GM11168 (cell line): ENCODE results near the gene VENTX.
"Not testable (repeated sequence)": the region's sequence is repeated elsewhere in the genome, so short reads cannot be mapped to it uniquely, and the experiment has no call there.

Source experiments
- in situ Hi-C: fragments of 300-500 bp; cut with MboI; formaldehyde crosslinking; loops from one replicate; pipeline ENCODE4 v1.12.0; 2022; ENCODE audit warnings: low sequenced_read_pairs; ENCODE audit not compliant: unreplicated experiment

VENTX gene

DNA sequence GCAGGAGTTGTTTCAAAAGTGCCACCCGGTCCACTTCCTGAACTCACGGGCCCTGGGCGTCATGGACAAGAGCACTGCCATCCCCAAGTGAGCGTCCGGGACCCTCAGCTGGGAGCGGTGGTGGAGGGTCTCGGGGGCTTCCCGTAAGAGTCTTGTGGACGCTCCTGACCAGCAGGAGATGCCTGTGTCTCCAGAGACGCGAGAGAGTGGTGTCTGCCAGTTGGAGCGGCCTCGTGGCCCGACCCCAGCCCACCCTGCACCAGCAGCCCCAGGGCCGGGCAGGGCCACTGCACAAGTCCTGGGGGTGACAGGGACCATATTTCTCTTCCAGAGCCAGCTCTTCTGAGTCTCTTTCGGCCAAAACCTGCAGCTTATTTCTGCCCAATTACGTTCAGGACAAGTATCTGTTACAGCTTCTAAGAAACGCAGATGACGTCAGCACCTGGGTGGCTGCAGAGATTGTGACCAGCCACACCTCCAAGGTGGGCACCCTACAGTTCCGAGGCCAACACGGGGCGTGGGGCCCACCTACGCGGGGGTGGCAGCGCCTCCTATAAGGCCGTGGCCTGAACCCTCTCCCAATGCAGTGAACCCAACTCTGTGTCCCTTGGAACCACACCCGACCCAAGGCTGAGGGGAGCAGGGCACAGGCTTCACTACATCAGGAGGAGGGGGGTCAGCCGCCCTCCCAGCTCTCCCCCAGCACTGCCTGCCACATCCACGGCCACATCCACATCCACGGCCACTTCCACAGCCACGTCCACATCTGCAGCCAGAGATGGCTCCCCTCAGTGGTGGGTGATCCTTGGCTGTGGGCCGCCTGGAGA lies 23.8 kb upstream of the VENTX start:
- in situ Hi-C loops, result no loop called here

DNA sequence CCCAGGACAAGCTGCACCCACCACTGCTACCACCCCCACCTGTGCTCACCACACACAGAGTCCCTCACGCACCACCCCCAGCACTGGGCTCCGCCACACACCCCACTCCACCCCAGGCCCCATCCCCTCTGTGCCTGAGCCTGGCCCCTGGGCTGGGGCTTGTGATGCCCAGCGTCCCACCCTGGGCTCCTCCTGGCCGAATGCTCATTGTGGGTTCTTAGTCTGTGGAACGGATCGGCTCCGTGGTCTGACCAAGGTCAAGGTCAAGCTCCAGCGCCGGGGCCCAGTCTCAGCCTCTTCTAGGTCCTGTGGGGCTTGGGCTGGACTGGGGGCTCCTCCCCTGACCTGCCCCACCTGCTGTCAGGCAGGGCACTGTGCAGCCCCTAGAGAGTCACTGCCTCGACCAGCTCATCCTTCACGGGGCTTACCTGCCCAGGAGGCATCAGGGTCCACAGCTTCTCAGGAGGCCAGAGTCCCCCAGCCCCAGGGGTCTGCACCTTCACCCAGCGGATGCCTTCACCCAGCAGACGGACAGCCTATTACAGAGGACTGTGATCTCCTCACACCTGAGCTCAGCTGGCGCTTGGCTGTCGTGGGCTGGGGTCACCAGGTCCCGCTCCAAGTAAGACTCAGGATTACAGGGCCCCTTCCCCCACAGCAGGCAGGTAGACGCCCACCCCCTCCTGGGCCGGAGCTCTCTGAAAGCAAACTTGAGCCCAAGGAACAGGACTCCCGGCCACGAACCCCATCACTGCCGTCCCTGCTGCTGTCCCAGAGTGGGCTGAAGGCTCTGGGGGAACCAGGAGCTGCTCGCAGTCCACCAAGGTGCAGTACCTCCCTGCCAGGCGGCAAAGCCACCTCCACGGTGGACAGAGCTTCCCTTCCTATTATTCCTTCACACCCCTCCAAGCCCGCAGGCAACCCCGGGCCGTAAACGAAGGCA lies 22.9 kb upstream of the VENTX start:
- in situ Hi-C loops, result no loop called here

DNA sequence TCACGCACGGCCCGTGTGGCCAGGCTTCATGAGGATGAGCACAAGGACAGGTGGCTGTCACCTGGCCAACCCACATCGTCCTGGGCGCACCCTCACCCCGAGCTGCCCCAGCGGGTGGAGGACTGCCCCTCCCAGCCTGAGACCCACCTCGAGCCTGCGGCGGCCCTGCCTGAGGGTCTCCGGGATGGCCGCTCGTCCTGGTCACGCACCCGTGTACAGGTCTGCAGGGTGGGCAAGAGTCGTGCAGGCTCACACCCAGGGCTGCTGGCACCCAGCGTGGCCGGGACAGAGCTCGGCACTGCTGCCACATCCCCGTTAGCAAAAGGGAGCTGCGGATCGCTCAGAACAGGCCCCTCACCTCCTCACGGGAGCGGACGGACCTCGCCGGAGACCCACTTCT lies 22.1 kb upstream of the VENTX start:
- in situ Hi-C loops, result no loop called here

DNA sequence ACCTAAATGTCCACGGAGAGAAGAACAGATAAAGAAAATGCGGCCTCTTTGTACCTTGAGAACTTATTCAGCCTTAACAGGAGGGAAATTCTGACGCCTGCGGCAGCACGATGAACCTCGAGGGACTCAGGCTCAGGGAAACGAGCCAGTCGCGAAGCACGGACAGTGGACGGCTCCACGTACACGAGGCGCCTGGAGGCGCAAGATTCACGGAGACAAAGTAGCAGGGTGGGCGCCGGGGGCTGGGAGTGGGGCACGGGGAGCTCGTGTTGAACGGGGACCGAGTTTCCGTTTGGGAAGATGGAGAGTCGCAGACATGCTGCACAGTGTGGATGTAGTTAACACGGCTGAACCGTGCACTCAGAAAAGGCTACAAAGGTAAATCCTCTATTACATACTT lies 20.9 kb upstream of the VENTX start:
- in situ Hi-C loops, result no loop called here

DNA sequence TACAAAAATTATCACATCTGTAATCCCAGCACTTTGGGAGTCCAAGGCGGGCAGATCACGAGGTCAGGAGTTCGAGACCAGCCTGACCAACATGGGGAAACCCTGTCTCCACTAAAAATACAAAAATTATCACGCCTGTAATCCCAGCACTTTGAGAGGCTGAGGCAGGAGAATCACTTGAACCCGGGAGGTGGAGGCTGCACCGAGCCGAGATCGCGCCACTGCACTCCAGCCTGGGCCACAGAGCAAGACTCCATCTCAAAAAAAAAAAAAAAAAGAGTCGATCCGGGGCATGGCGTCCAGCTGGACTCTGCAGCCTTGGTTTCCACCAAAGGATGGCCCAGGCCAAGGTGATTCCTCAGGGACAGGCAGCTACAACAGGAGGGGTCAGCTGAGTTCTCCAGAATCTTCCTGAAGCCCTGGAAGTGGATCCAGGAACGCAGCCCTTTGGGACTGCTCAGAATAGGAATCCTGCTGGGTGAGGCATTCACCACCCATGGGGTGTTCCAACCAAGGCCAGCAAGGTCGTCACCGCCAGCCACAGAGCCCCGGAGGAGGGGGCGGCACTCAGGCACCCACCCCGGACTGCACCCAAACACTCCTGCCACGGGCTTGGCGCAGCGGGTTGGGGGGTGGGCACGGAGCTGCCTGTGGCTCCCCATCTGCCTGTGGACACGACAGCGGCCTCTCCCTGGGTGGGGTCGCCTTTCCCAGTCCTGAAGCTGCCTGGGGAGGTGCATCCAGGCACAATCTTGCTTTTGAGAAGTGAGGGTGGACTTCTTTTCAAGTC lies 19.7 kb upstream of the VENTX start:
- in situ Hi-C loops, result no loop called here

DNA sequence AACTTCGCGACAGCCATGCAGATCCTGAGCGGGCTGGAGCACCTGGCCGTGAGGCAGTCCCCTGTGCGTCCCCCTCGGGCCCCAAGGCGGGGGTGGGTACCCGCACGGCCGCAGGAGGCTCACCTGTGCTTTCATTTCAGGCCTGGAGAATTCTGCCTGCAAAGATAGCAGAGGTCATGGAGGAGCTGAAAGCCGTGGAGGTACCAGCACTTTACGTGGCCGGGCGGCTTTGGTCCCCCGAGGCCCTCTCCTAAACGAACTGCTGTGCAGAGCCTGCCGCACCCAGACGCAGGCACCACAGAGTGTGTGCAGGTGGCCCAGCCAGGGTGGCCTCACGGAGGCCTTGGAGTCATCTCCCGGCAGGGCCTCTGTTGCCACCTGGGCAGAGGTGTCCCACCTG lies 18.8 kb upstream of the VENTX start:
- in situ Hi-C loops, result no loop called here

DNA sequence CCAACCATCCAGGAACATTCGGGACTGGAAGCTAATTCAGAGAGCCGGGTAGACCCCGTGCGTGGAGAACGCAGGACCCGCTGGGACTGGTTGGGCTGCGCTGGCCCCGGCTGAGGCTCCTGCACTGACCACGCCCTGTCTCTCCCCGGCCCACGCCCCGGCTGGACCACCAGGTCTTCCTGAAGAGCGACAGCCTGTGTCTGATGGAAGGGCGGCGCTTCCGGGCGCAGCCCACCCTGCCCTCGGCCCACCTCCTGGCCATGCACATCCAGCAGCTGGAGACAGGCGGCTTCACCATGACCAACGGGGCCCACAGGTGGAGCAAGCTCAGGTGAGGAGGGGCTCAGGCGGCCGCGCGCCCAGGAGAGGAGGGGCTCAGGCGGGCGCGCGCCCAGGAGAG lies 17.9 kb upstream of the VENTX start:
- in situ Hi-C loops, result no loop called here

DNA sequence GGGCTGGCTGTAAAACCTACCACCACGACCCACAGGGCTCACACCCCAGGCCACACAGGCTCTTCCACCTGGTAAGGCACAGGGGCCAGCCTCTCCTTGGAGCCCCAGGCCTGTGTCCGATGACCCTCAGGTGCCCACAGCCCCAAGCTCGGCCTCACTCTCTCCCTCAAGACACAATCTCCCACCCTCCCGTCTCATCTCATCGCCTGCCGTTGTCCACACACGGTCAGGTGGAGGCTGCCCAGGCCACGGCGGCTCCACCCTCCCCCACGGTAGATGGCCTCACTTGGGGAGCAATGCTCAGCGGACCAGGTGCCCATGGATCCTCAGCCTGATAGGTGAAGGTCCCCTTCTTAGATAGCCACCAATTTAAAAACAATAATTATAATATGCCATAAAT lies 16.3 kb upstream of the VENTX start:
- in situ Hi-C loops, result no loop called here

DNA sequence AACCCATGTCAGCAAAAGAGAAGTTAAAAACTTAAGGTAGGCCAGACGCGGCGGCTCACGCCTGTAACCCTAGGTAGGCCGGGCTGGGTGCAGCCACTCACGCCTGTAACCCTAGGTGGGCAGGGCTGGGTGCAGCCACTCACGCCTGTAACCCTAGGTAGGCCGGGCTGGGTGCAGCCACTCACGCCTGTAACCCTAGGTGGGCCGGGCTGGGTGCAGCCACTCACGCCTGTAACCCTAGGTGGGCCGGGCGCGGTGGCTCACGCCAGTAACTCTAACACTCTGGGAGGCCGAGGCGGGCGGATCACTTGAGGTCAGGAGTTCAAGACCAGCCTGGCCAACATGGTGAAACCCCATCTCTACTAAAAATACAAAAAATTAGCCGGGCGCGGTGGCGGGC lies 15.9 kb upstream of the VENTX start:
- in situ Hi-C loops, result not testable (repeated sequence)

DNA sequence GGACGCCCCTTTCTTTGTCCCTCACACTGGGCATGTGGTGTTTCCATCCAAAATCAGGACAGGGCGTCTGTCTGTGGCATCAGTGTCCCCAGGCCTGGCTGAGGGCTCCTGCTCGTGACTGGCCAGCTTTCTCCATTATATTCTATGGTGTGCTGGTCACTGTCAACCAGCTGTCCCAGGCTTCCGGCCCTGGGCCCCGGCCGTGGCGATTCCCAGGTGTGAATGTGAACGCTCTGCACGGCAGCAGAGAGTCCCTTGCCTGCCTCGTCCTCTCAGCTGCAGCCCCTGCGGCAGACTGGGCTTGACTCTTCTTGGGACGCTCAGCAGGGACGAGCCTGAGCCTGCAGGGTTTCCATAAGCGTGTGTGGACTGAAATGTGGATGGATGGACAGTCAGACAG lies 13.6 kb upstream of the VENTX start:
- in situ Hi-C loops, result no loop called here

DNA sequence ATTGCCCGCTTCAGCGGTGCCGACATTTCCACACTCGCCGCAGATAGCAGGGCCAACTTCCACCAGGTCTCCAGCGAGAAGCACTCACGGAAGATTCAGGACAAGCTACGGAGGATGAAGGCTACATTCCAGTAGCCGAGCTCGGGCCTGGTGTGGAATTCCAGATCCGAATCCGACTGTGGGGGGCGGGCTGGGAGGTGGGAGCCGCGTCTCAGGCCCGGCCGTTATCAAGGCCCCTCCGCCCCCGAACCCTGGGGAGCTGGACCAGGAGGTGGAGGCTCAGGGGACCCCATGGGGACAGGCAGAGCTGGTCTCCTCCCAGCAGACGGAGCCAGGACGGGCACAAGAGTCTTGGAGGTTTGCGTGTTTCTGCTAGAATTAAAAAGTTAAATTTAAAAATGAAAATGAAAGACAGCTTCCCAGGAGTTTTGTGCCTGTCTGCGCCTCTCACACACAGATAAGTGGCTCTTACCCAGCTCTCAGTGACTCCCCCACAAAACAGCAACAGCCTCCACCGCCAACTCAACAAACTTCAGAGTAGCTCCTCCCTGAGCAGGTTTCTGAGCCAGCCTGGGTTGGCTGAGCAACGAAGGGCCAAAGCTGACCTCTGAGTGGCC lies 12.8 kb upstream of the VENTX start:
- in situ Hi-C loops, result no loop called here

DNA sequence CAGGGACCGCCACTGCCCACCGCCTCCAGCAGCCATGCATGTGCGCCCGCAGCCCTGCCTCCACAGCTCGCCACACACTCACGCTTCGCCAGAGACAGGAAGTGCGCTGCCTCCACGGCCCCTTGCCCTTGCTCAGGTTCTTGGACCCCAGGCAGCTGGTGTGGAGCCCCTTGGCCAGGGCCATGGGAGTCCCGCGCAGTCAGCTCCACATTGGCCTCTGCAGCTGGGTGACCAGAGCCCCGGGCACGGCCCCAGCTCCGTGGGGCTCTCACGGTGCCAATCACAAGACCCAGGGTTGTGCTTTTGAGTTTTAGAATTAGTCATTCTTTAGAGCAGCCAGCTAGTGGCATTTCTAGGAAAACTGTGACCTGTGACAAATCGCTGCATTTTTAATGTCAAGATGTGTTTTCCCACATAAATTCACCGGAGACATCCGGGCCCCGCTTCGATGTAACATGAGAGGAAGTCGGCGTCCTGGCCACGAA lies 11.9 kb upstream of the VENTX start:
- in situ Hi-C loops, result no loop called here

DNA sequence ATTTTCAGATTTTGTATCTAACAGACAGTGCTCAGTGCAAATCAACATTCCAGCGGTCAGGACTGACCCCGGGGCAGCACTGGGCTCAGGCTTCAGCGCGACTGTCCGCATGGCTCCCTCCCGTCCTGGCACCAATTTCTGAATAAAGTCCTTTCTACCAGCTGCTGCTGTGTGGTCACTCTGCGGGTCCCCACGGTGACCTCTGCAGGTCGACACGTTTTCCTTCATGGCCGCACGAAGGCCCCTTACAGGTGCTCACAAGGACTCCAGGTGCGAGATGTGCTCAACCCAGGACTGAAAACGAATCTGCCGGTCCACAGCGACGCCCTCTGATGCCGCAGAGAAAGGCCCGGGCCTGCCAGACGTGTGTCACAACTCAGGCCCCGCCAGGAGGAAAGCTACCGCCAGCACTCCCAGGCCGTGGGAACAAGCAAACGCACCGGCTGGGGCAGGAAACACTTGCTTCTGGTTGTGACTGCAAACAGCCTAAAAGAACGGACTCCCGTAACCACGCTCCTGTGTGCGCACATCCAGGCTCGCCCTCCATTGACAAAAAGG lies 11.3 kb upstream of the VENTX start:
- in situ Hi-C loops, result no loop called here

DNA sequence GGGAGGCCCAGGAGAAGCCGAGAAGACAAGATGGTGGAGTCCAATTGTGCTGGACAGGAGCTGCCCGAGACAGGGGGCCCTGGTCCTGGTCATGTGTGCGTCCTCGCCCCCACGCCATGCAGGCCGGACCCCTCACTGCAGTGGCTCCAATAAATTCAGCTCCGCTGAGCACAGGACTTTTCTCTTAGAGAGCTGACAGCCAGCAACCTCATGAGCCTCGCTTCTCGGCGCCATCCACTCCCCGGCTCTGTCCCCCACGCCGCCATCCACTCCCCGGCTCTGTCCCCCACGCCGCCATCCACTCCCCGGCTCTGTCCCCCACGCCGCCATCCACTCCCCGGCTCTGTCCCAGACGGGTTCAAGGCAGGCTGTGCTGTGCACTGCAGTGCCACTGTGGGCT lies 10.4 kb upstream of the VENTX start:
- in situ Hi-C loops, result no loop called here

DNA sequence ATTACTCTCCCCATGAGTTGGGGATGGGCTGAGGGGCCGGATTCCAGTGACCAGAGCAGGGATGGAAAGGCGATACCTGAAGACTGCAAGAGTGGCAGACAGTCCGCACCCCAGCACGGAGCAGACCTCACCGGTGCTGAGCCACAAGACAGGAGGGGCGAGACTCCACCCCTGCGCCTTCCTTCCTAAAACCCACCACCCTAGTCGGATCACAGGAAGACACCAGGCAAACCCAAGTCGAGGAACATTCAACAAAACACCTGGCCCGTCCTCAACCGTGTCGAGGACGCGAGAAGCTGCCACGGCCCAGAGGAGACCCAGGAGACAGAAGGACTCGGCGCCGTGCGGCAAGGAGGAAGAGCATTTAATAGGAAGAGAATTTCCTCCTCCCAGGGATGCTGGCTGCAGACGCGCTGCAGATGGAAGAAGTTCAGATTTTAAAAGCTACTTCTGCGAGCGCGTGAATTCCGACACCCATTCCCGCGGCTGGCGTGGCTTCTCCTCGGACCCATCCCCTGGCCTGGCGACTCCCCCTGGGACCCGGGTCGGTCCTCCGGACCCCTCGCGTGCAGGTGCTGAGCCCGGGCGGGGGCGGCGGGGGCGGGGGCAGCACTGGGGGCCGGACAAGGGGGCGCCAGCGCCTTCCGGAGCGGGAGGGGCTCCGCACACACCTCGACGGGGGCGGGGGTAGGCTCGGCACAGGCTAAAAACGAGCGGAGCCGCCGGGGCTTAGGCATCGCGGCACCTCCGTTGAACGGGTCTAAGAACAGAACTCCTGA lies 8.2 kb upstream of the VENTX start:
- in situ Hi-C loops, result loop anchor here (10.0 kb wide), 1 partner anchor 85 kb away; no protein-coding TSS in a partner anchor

DNA sequence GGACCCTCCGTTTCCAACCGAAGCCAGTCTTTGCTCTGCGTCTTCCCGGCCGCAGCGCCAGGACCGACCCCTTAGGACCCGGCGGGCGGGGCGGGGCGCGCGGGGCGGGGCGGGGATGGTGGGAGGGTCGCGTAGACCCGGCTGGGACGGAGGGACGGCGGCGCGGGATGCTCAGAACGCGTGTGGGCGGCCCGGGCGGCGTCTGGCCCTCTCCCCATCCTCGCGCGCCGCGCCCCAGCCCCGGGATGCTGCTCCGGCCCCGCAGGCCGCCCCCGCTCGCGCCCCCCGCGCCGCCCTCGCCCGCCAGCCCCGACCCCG lies 7.7 kb upstream of the VENTX start, which contains the start of gene UTF1:
Gene UTF1, plus strand, starts transcription at position 174 of the 318 bp plus-strand sequence. Its CDS starts 72 bp downstream, at position 246.
- in situ Hi-C loops, result loop anchor here (10.0 kb wide), 1 partner anchor 85 kb away; no protein-coding TSS in a partner anchor

DNA sequence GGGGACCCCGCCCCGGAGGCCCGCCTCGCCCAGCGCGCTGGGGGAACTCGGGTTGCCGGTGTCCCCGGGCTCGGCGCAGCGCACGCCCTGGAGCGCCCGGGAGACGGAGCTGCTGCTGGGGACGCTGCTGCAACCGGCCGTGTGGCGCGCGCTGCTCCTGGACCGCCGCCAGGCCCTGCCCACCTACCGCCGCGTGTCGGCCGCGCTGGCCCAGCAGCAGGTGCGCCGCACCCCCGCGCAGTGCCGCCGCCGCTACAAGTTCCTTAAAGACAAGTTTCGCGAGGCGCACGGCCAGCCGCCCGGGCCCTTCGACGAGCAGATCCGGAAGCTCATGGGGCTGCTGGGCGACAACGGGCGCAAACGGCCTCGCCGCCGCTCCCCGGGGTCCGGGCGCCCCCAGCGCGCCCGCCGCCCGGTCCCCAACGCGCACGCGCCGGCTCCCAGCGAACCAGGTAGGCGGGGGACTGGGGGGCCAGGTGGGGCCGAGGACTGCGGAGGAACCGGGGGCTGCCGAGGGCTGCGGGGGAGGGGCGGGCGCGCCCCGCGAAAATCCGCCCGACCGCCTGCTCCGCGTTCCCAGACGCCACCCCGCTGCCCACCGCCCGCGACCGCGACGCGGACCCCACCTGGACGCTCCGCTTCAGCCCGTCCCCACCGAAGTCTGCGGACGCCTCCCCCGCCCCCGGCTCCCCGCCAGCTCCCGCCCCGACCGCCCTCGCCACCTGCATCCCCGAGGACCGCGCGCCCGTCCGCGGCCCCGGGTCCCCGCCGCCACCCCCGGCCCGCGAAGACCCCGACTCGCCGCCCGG lies 7.1 kb upstream of the VENTX start:
- in situ Hi-C loops, result loop anchor here (10.0 kb wide), 1 partner anchor 86 kb away; no protein-coding TSS in a partner anchor
